D721Med (cell line): ENCODE data around the gene SKA1.

Source experiments
- DNase-seq: peaks from one replicate; pipeline ENCODE4 v3.0.0; 2011; ENCODE audit warnings: low spot score; ENCODE audit not compliant: insufficient read length
- FAIRE-seq: peaks from 2 replicates; lab custom pipeline; 2011; peaks lifted over from hg19 to GRCh38; lab: Jason Lieb, UNC
- CTCF ChIP-seq: IDR thresholded peaks from 2 replicates; pipeline ENCODE4 v1.5.1; 2012; ENCODE audit warnings: mild to moderate bottlenecking, control low read depth; ENCODE audit not compliant: insufficient read depth; ENCODE audit errors: missing control alignments

The SKA1 gene

GRCh38 chr18:50360611-50361010 lies 14.2 kb upstream of the SKA1 start:
- DNase-seq, result no peak
- no peak for FAIRE-seq
- TF ChIP-seq CTCF, result no peak

- no peak for TF ChIP-seq CTCF
- DNase-seq, result no peak
- FAIRE-seq, result peak; percentile 16
These were observed 5.2 kb upstream of the SKA1 start for GRCh38 chr18:50369672-50370071.

- DNase-seq, result no peak
- TF ChIP-seq CTCF, result no peak
- FAIRE-seq, result peak; percentile 58
These were observed 2.1 kb upstream of the SKA1 start for GRCh38 chr18:50372743-50373142.

GRCh38 chr18:50373561-50374219 lies 1.2 kb upstream of the SKA1 start:
- TF ChIP-seq CTCF, result no peak
- FAIRE-seq (no peak), DNase-seq (no peak)

GRCh38 chr18:50374220-50374752 lies 560 bp upstream of the SKA1 start:
- DNase-seq, result no peak
- peak; percentile 51 for FAIRE-seq
- no peak for TF ChIP-seq CTCF

GRCh38 chr18:50377061-50377798 lies 2.4 kb downstream of the SKA1 start:
- FAIRE-seq (peak; percentile 63), DNase-seq (no peak)
- no peak for TF ChIP-seq CTCF

- FAIRE-seq, result no peak
- DNase-seq, result no peak
- TF ChIP-seq CTCF, result no peak
These were observed 14.1 kb downstream of the SKA1 start for GRCh38 chr18:50388988-50389387.
